NCI-H82 treated with DMSO at 0.1 percent for 48 hours (cell line): ENCODE results near the gene NDUFA5.
A peak's percentile ranks its signal among the peaks of the same experiment; 100 is the strongest.

Experiments
- DNase-seq: peaks from one replicate; lab custom pipeline; 2025; ENCODE audit not compliant: unreplicated experiment; lab: John Stamatoyannopoulos, UW

Gene NDUFA5

GRCh38 chr7:123557398-123558288 is at the start of gene NDUFA5:
Gene NDUFA5, minus strand, starts transcription at chr7:123557818. Its CDS starts 23 bp downstream, at chr7:123557795.
- DNase-seq, result peak; percentile 98

GRCh38 chr7:123604739-123605138 is 47.1 kb upstream of the NDUFA5 start:
- no peak for DNase-seq

- DNase-seq, result no peak
These were observed 45.0 kb upstream of the NDUFA5 start for GRCh38 chr7:123602648-123603047.

GRCh38 chr7:123601530-123601929 is 43.9 kb upstream of the NDUFA5 start, which contains the start of gene ASB15:
Gene ASB15, plus strand, starts transcription at chr7:123601821. Its CDS starts 12,682 bp downstream, at chr7:123614503.
- DNase-seq, result peak; percentile 96

- DNase-seq, result peak; percentile 74
These were observed 43.3 kb upstream of the NDUFA5 start for GRCh38 chr7:123600876-123601275.

GRCh38 chr7:123599766-123600165 is 42.1 kb upstream of the NDUFA5 start:
- DNase-seq, result no peak

- DNase-seq, result no peak
These were observed 41.0 kb upstream of the NDUFA5 start for GRCh38 chr7:123598657-123599056.

GRCh38 chr7:123594813-123595241 is 37.2 kb upstream of the NDUFA5 start:
- DNase-seq, result no peak

- DNase-seq, result no peak
These were observed 30.8 kb upstream of the NDUFA5 start for GRCh38 chr7:123588376-123588775.

- DNase-seq, result no peak
These were observed 26.2 kb upstream of the NDUFA5 start for GRCh38 chr7:123583821-123584220.

GRCh38 chr7:123581162-123581459 is 23.5 kb upstream of the NDUFA5 start:
- no peak for DNase-seq

- DNase-seq, result peak; percentile 71
These were observed 23.0 kb upstream of the NDUFA5 start for GRCh38 chr7:123580406-123581161.

- no peak for DNase-seq
These were observed 21.8 kb upstream of the NDUFA5 start for GRCh38 chr7:123579416-123579815.

- no peak for DNase-seq
These were observed 16.4 kb upstream of the NDUFA5 start for GRCh38 chr7:123573896-123574467.

GRCh38 chr7:123573341-123573740 is 15.7 kb upstream of the NDUFA5 start:
- no peak for DNase-seq

GRCh38 chr7:123571684-123572083 is 14.1 kb upstream of the NDUFA5 start:
- no peak for DNase-seq

- DNase-seq, result no peak
These were observed 13.6 kb upstream of the NDUFA5 start for GRCh38 chr7:123571187-123571586.

GRCh38 chr7:123570390-123571182 is 13.0 kb upstream of the NDUFA5 start:
- DNase-seq, result no peak

- no peak for DNase-seq
These were observed 11.9 kb upstream of the NDUFA5 start for GRCh38 chr7:123569352-123570010.

GRCh38 chr7:123562121-123562520 is 4.5 kb upstream of the NDUFA5 start:
- DNase-seq, result no peak
